Neuron (in vitro differentiated cells): Measurements from ENCODE around the gene ELAVL1.

Source experiments
- H2AFZ ChIP-seq: one replicate; pipeline ENCODE4 v1.6.1; 2013; ENCODE audit warnings: low read depth, mild to moderate bottlenecking, inconsistent platforms, low read length, moderate library complexity
- H3K27me3 ChIP-seq: one replicate; pipeline ENCODE4 v1.6.1; 2013; ENCODE audit warnings: low read length; ENCODE audit not compliant: insufficient read depth
- H3K36me3 ChIP-seq: one replicate; pipeline ENCODE4 v1.6.1; 2013; ENCODE audit warnings: low read length; ENCODE audit not compliant: insufficient read depth
- H3K4me1 ChIP-seq: one replicate; pipeline ENCODE4 v1.6.1; 2013; ENCODE audit warnings: low read length; ENCODE audit not compliant: insufficient read depth
- H3K4me3 ChIP-seq: 2 replicates; pipeline ENCODE4 v1.5.1; 2013; ENCODE audit warnings: mild to moderate bottlenecking, low read length, moderate library complexity
- H3K9me3 ChIP-seq: one replicate; pipeline ENCODE4 v1.6.1; 2013; ENCODE audit warnings: low read length

The ELAVL1 gene

GRCh38 chr19:7944177-7944761 lies 61.2 kb downstream of the ELAVL1 start:
- Histone ChIP-seq H3K36me3 (peaks cover 16% of the 10 kb centered on the region), H3K4me3 (peak overlapping the region; percentile 91), H2AFZ (peak overlapping the region; percentile 40), H3K9me3 (peaks cover 1% of the 10 kb centered on the region), H3K4me1 (peaks cover 6% of the 10 kb centered on the region), H3K27me3 (no peaks in the 10 kb centered on the region)

GRCh38 chr19:7943444-7944176 lies 61.8 kb downstream of the ELAVL1 start, which contains the start of gene TIMM44:
Gene TIMM44, minus strand, starts transcription at chr19:7943666. Its CDS starts 15 bp downstream, at chr19:7943651.
- H3K36me3 ChIP-seq = peaks cover 21% of the 10 kb centered on the region
- peaks cover 6% of the 10 kb centered on the region for H3K4me1 ChIP-seq
- peak within 1 kb of the TSS; percentile 91 for H3K4me3 ChIP-seq
- no peaks in the 10 kb centered on the region for H3K27me3 ChIP-seq
- peak within 1 kb of the TSS; percentile 68 for H2AFZ ChIP-seq
- H3K9me3 ChIP-seq = peaks cover 1% of the 10 kb centered on the region

GRCh38 chr19:7942981-7943443 lies 62.4 kb downstream of the ELAVL1 start:
- Histone ChIP-seq H3K27me3 (no peaks in the 10 kb centered on the region), H3K9me3 (peaks cover 1% of the 10 kb centered on the region), H3K4me3 (peak overlapping the region; percentile 91), H2AFZ (peak overlapping the region; percentile 68), H3K4me1 (peaks cover 6% of the 10 kb centered on the region), H3K36me3 (peaks cover 24% of the 10 kb centered on the region)

- Histone ChIP-seq H2AFZ (no peak overlapping the region), H3K36me3 (peaks cover 30% of the 10 kb centered on the region), H3K4me1 (peaks cover 6% of the 10 kb centered on the region), H3K9me3 (no peaks in the 10 kb centered on the region), H3K4me3 (peak overlapping the region; percentile 91), H3K27me3 (no peaks in the 10 kb centered on the region)
Measured at GRCh38 chr19:7941895-7942596, 63.4 kb downstream of the ELAVL1 start.

- H3K4me3 ChIP-seq = no peak overlapping the region
- no peak overlapping the region for H2AFZ ChIP-seq
- peaks cover 6% of the 10 kb centered on the region for H3K4me1 ChIP-seq
- peaks cover 39% of the 10 kb centered on the region for H3K36me3 ChIP-seq
- no peaks in the 10 kb centered on the region for H3K27me3 ChIP-seq
- H3K9me3 ChIP-seq = no peaks in the 10 kb centered on the region
Measured at GRCh38 chr19:7940841-7941240, 64.6 kb downstream of the ELAVL1 start.

- Histone ChIP-seq H3K4me3 (no peak overlapping the region), H3K27me3 (no peaks in the 10 kb centered on the region), H3K4me1 (no peaks in the 10 kb centered on the region), H3K36me3 (peaks cover 78% of the 10 kb centered on the region), H2AFZ (no peak overlapping the region), H3K9me3 (no peaks in the 10 kb centered on the region)
Measured at GRCh38 chr19:7934766-7935165, 70.7 kb downstream of the ELAVL1 start.

- H3K9me3 ChIP-seq = no peaks in the 10 kb centered on the region
- H3K27me3 ChIP-seq = no peaks in the 10 kb centered on the region
- H3K4me3 ChIP-seq = no peak overlapping the region
- H3K36me3 ChIP-seq = peaks cover 76% of the 10 kb centered on the region
- no peak overlapping the region for H2AFZ ChIP-seq
- H3K4me1 ChIP-seq = peaks cover 6% of the 10 kb centered on the region
Measured at GRCh38 chr19:7933828-7934725, 71.4 kb downstream of the ELAVL1 start.

- H3K4me3 ChIP-seq = no peak overlapping the region
- peaks cover 72% of the 10 kb centered on the region for H3K36me3 ChIP-seq
- H3K4me1 ChIP-seq = peaks cover 9% of the 10 kb centered on the region
- no peaks in the 10 kb centered on the region for H3K27me3 ChIP-seq
- no peak overlapping the region for H2AFZ ChIP-seq
- no peaks in the 10 kb centered on the region for H3K9me3 ChIP-seq
Measured at GRCh38 chr19:7933411-7933810, 72.0 kb downstream of the ELAVL1 start.

GRCh38 chr19:7932930-7933300 lies 72.5 kb downstream of the ELAVL1 start:
- H3K4me3 ChIP-seq = no peak overlapping the region
- H2AFZ ChIP-seq = no peak overlapping the region
- peaks cover 70% of the 10 kb centered on the region for H3K36me3 ChIP-seq
- H3K4me1 ChIP-seq = peaks cover 9% of the 10 kb centered on the region
- H3K9me3 ChIP-seq = no peaks in the 10 kb centered on the region
- no peaks in the 10 kb centered on the region for H3K27me3 ChIP-seq

GRCh38 chr19:7932276-7932929 lies 73.0 kb downstream of the ELAVL1 start:
- H3K27me3 ChIP-seq = no peaks in the 10 kb centered on the region
- H3K4me3 ChIP-seq = no peak overlapping the region
- H3K9me3 ChIP-seq = no peaks in the 10 kb centered on the region
- H2AFZ ChIP-seq = no peak overlapping the region
- H3K4me1 ChIP-seq = peaks cover 9% of the 10 kb centered on the region
- H3K36me3 ChIP-seq = peaks cover 68% of the 10 kb centered on the region

GRCh38 chr19:7931221-7932061 lies 74.0 kb downstream of the ELAVL1 start:
- no peak overlapping the region for H2AFZ ChIP-seq
- H3K4me1 ChIP-seq = peaks cover 14% of the 10 kb centered on the region
- peaks cover 61% of the 10 kb centered on the region for H3K36me3 ChIP-seq
- no peaks in the 10 kb centered on the region for H3K9me3 ChIP-seq
- H3K4me3 ChIP-seq = no peak overlapping the region
- H3K27me3 ChIP-seq = no peaks in the 10 kb centered on the region
